Measurements from ENCODE around the gene ENO4. TPM values are rescaled to one million over a fixed set of nuclear protein-coding genes. Genes with fewer than 3 reads are reported as not detected.

Gene ENO4
- total and polyA plus RNA-seq, 10 of the 15 experiments (the other 5 are each of a cell fraction or from before 2014, with no cell fraction given) = 0.12 to 0.37 (median 0.18) TPM; not detected in 7

DNA sequence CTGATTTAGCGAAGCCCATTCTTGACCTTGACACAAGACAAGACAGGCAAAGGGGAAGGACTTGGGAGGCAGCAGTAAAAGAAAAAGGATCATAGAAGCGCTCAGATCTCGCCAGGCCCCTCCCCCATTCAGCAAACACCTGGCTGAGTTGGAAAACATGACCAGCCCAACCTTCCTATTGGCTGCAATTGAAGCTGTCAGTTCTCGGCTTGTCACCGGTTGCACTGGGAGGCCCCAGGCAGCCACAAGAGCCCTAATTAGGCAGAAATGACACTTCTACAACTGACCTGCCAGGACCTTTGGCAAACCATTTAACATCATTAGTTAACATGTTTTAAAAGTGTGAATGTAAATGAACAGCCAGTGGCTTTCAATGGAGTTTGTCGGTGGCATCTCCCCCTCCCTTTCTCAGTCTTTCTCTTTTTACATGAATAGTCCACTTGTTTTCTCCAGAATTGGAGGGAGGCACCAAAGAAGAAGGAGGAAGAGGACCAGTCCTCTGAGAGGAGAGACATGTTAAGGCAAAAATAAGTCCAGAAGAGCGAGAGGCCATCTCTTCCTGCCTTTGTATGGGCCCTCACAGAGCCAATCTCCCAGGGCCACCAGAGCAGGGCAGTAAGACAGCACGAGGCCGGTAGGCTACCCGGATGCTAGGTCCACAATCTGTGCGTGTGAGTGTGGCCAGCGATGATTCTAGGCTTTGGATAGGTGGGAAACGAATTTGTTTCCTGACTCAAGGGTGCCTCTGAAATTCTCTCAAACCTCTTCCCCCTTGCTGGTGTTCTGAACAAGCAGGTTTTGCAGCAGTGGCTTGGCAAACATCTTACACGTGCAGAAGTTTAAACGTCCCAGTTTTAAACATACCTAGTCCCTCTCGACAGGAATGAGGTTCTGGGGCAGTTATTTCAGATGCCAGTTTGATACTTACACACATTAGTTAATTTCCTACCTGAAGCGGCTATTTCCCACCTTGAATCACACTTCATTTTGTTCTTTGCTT lies 15.0 kb upstream of the ENO4 start:
- no peak overlapping the region for H3K4me3 ChIP-seq
- SMC1A ChIA-PET (ENCODE audit: uncharacterized antibody, unreplicated experiment) = interaction anchor here (1.7 kb wide), 1 partner anchor 13 kb away, joined by 4 read pairs; no protein-coding TSS in a partner anchor
- no peaks in the 10 kb centered on the region for H3K4me1 ChIP-seq (ENCODE audit: control insufficient read depth, insufficient read depth, low read length)
- no peak overlapping the region for H3K4me2 ChIP-seq (ENCODE audit: control insufficient read depth, insufficient read depth)
- POLR2A ChIA-PET = no interaction called here
- CTCF ChIA-PET = no interaction called here
- intact Hi-C loops (cut with micrococcal nuclease; ENCODE audit: unreplicated experiment) = no loop called here
- ATAC-seq (no peak), FAIRE-seq (no peak), DNase-seq (ENCODE audit: low read depth, low spot score) (no peak)
- H3K9ac ChIP-seq (ENCODE audit: control insufficient read depth, insufficient read depth, low read length) = no peak overlapping the region
- H3K27ac ChIP-seq (ENCODE audit: control insufficient read depth, insufficient read depth) = no peak overlapping the region
- RAD21 ChIA-PET (ENCODE audit: unreplicated experiment) = no interaction called here
- H2AFZ ChIP-seq (ENCODE audit: control insufficient read depth, low read depth, low read length) = no peak overlapping the region
- H3K36me3 ChIP-seq (ENCODE audit: control insufficient read depth in 2 of 2, insufficient read depth in 2 of 2, low read length in 1 of 2) = no peaks in the 10 kb centered on the region
- no TSS peak for BruUV-seq (replicated peaks)
- no peak for TF ChIP-seq IKZF1 (conservative IDR thresholded peaks at IDR 0.05)
- TF ChIP-seq HDAC6 (IDR thresholded peaks at IDR 0.05; ENCODE audit: unreplicated experiment) = no peak
- peak; percentile 84; the same call in 1 of the 2 replicates for TF ChIP-seq MTA2 (IDR thresholded peaks at IDR 0.05; ENCODE audit: low read depth)
- TF ChIP-seq ZBED1 (IDR thresholded peaks at IDR 0.05; ENCODE audit: borderline replicate concordance) = no peak
- TF ChIP-seq NR2F1 (conservative IDR thresholded peaks at IDR 0.05) = peak; percentile 86
- no peaks in the 10 kb centered on the region for H3K79me2 ChIP-seq (ENCODE audit: control insufficient read depth, insufficient read depth, low read length)
- WGBS (ENCODE audit: insufficient coverage, insufficient replicate concordance, low lambda C conversion rate, missing lambda C conversion rate) = 54% methylated on average over 17 of the region's 17 CpGs
- no peaks in the 10 kb centered on the region for H4K20me1 ChIP-seq (ENCODE audit: control insufficient read depth, insufficient read depth)
- no peaks in the 10 kb centered on the region for H3K27me3 ChIP-seq (replicated peaks in 1 of 2; ENCODE audit: control insufficient read depth in 2 of 2, insufficient read depth in 2 of 2, low read length in 1 of 2)
- in situ Hi-C loops (cut with MboI) = no loop called here
- H3K9me3 ChIP-seq (replicated peaks; ENCODE audit: control insufficient read depth, insufficient read depth, low read length) = no peaks in the 10 kb centered on the region

DNA sequence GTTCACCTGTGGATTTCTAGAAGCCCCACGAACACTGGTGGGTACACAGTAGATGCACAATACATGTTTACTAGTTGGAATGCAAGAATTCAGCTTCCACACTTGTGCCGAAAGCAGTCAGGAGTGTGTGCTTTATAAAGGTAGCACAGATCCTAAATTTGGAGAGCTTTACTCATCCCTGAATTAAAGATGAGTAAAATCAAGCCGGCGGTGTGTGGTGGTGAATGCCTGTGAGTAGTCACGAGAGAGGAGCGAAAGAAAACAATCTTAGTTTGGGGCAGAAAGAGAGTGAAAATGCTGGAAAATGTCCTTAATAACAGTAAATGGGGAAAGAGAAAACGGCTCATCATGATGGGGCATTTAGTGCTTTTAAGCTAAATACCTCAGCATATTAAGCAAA lies 13.6 kb upstream of the ENO4 start:
- intact Hi-C loops (cut with micrococcal nuclease; ENCODE audit: unreplicated experiment) (no loop called here), in situ Hi-C loops (cut with MboI) (no loop called here)
- BruUV-seq (replicated peaks) = no TSS peak
- WGBS (ENCODE audit: insufficient coverage, insufficient replicate concordance, low lambda C conversion rate, missing lambda C conversion rate) = 75% methylated on average over 7 of the region's 7 CpGs
- SMC1A ChIA-PET (ENCODE audit: uncharacterized antibody, unreplicated experiment) = interaction anchor here (1.7 to 4.1 kb wide), 2 partner anchors 12 to 339 kb away, joined by 4 to 18 read pairs; no protein-coding TSS in a partner anchor
- CTCF ChIA-PET = interaction anchor here (0.6 to 1.5 kb wide), 2 partner anchors 41 to 339 kb away, joined by 3 to 7 read pairs; no protein-coding TSS in a partner anchor
- Histone ChIP-seq H3K4me1 (ENCODE audit: control insufficient read depth, insufficient read depth, low read length) (no peaks in the 10 kb centered on the region), H3K79me2 (ENCODE audit: control insufficient read depth, insufficient read depth, low read length) (no peaks in the 10 kb centered on the region), H3K27ac (ENCODE audit: control insufficient read depth, insufficient read depth) (no peak overlapping the region), H3K4me2 (ENCODE audit: control insufficient read depth, insufficient read depth) (no peak overlapping the region), H2AFZ (ENCODE audit: control insufficient read depth, low read depth, low read length) (no peak overlapping the region), H3K9me3 (replicated peaks; ENCODE audit: control insufficient read depth, insufficient read depth, low read length) (no peaks in the 10 kb centered on the region), H3K9ac (ENCODE audit: control insufficient read depth, insufficient read depth, low read length) (no peak overlapping the region), H3K36me3 (ENCODE audit: control insufficient read depth in 2 of 2, insufficient read depth in 2 of 2, low read length in 1 of 2) (no peaks in the 10 kb centered on the region), H3K27me3 (replicated peaks in 1 of 2; ENCODE audit: control insufficient read depth in 2 of 2, insufficient read depth in 2 of 2, low read length in 1 of 2) (no peaks in the 10 kb centered on the region; a peak in 1 of 4 replicates), H4K20me1 (ENCODE audit: control insufficient read depth, insufficient read depth) (no peaks in the 10 kb centered on the region), H3K4me3 (no peak overlapping the region)
- no peak for TF ChIP-seq EP300 (IDR thresholded peaks at IDR 0.05; ENCODE audit: borderline replicate concordance in 1 of 2, control insufficient read depth in 1 of 2, low read depth in 2 of 2, low read length in 2 of 2)
- TF ChIP-seq CREB1 (IDR thresholded peaks at IDR 0.05; ENCODE audit: low read depth) = no peak
- TF ChIP-seq SUZ12 (IDR thresholded peaks at IDR 0.05; ENCODE audit: unreplicated experiment) = no peak
- TF ChIP-seq YY1 (IDR thresholded peaks at IDR 0.05; ENCODE audit: low read depth, low read length) = no peak
- no peak for TF ChIP-seq CBX3 (IDR thresholded peaks at IDR 0.05; ENCODE audit: borderline replicate concordance, low read depth)
- TF ChIP-seq RELA (IDR thresholded peaks at IDR 0.05; ENCODE audit: borderline replicate concordance, partially characterized antibody) = no peak
- TF ChIP-seq IRF4 (IDR thresholded peaks at IDR 0.05; ENCODE audit: low read depth, low read length) = no peak
- TF ChIP-seq, protein P1, sequence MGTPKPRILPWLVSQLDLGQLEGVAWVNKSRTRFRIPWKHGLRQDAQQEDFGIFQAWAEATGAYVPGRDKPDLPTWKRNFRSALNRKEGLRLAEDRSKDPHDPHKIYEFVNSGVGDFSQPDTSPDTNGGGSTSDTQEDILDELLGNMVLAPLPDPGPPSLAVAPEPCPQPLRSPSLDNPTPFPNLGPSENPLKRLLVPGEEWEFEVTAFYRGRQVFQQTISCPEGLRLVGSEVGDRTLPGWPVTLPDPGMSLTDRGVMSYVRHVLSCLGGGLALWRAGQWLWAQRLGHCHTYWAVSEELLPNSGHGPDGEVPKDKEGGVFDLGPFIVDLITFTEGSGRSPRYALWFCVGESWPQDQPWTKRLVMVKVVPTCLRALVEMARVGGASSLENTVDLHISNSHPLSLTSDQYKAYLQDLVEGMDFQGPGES (IDR thresholded peaks at IDR 0.05) = no peak
- no peak for TF ChIP-seq MYB (IDR thresholded peaks at IDR 0.05; ENCODE audit: borderline replicate concordance, low read depth, low read length)
- TF ChIP-seq EED (IDR thresholded peaks at IDR 0.05; ENCODE audit: low read depth) = no peak
- FAIRE-seq = no peak
- RAD21 ChIA-PET (ENCODE audit: unreplicated experiment) = interaction anchor here (0.7 to 1.4 kb wide), 2 partner anchors 9 to 339 kb away, joined by 3 read pairs; no protein-coding TSS in a partner anchor
- POLR2A ChIA-PET = interaction anchor here (0.9 kb wide), 1 partner anchor 12 kb away, joined by 3 read pairs; no protein-coding TSS in a partner anchor
- DNase-seq (ENCODE audit: low read depth, low spot score) = no peak
- ATAC-seq = no peak
